Measurements from ENCODE around the gene CELF2.

GRCh38 chr10:11183015-11183414 is 165.3 kb downstream of the CELF2 start:
- no peak for TF ChIP-seq CTCF (IDR thresholded peaks at IDR 0.05)
- no peak for TF ChIP-seq POLR2A (IDR thresholded peaks at IDR 0.05)

Measured in thyroid gland (tissue), 4 donors.